GM19023 (cell line): ENCODE data around the gene TEKT3.

ENCODE experiments used
- ATAC-seq: cut with Tn5 transposase; IDR thresholded peaks from one replicate; pipeline ENCODE4 v1.9.1; 2021; ENCODE audit warnings: mild to moderate bottlenecking, moderate library complexity; ENCODE audit not compliant: unreplicated experiment

The TEKT3 gene

DNA sequence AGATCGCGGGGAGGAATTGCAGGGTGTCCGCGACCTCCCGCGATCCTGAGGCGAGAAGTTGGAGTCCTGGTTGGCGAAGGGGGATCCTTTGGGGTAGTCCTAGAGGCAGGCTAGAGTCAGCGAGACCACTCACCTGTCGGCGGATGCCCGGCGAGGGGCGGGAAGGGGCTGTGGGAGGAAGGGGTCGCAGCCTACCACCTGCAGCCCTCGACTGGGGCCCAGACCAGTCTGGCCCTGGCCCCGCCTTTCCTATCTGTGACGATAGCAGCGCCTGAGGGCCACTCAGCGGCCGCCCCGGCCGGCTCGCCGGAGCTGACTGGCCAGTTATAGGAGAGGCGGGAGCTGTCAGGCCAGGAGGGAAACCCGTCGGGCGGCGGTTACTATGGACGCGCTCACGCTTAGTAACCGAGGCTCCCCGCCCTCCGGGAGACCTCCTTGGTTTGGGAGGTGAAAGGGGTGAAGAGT is at the start of gene TEKT3:
TEKT3 (minus strand) TSS at position 213 of the 465 bp plus-strand sequence. CDS start 10,012 bp downstream, outside the sequence.
- ATAC-seq = no peak

DNA sequence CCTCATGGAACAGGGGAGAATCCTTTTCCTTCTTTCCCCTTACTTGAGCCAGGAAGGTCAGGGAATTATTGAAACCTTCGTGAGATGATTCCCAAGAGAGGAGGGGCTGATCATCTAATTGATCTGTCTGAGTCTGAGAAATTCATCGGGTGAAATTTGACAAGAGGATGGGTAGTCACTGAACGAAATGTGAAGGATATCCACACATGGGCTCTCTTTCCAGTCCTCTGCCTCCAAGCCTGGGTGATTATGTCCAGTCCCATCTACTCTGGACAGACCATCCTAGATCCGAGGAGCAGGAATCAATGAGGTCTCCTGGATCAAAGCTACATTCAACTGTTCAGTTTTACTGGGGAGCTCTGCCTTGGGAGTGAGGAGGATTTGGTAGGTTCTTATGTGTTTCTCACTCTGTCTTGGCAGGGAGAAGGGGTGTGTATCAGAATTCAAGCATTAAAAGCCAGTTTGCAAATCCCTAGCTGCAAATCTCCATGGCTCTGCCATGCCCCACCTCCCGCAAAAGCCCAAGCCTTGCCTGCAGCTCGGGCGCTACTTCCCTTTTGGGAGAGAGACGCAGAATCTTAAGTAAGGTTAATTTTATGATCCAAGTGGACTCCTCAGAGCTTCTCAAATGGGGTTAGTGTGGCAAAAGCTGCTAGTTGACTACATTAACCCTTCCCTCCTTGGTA is 47.1 kb upstream of the TEKT3 start:
- ATAC-seq = no peak

DNA sequence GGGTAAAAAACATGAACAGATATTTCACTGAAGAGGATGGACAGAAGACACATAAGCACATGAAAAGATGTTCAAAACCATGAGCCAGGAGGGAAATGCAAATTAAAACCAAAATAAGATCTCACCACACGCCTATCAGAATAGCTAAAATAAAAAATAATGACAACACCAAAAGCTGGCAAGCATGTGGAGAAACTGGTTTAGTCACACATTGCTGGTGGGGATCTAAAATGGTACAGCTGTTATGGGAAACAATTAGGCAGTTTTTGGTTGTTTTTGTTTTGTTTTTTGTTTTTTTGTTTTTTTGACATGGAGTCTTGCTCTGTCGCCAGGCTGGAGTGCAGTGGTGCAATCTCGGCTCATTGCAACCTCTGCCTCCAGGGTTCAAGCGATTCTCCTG is 44.7 kb upstream of the TEKT3 start:
- ATAC-seq = no peak

DNA sequence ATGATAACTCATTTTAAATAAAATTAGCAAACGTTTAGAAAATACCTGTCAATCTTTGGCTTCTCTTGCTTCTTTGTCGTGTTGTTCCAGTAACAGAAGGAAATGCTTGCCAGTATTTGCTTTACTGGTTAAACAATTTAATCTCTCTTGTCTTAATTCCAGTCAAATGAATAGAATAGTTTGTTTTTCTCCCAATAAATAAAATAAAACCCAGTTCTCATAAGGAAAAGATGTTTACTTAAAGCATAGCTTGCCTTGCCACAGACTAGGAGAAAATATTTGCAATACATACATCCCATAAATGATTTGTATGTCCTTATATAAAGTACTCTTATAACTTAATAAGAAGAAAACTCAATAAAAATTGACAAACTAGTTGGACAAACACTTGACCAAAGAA is 43.9 kb upstream of the TEKT3 start:
- no peak for ATAC-seq

DNA sequence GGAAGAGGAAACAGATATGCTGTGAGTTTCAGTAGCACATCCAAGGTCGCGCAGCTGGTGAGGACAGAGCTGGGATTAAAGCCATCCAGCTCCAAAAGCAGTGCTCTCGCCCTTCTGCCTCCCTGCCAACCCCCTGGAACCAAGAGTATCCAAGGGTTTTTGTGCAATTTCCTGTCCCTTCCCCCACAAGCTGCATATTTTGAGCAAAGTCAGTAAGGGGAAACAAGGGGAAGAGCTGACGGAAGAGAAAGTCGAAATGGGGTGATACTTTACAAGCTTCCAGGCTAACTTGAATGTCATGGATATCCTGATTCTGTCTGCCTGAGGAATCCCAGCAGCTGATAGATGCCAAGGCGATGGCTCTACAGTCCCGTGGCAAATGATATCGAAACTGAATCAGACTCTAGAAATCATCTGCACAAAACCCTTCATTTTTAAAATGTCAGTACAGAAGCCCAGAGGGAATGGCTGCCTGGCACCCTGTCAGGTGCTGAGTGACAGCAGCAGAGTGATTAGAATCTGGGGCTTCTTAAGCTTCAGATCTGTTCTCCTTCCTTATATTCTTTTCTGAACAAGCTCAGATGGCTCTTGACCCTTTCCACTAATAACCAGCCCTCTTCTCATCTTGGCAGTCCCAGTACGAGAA is 42.9 kb upstream of the TEKT3 start:
- ATAC-seq = no peak

DNA sequence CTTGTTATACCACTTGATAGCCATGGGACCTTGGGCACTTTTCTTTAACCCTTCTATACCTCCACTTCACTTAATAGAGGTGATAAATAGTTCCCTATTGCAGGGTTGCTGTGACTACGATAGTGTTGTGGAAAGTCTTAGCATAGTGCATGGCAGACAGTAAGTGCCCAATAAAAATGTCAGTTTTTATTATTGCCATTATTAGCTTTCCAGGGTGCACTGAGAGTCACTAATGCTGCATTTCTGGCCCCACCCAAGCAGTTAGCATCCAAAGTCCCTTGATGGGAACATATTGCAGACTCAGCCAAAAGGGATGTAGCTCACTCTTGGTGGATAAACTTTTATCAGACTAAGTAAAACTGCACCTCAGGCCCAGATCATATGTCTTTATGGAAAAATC is 41.5 kb upstream of the TEKT3 start:
- no peak for ATAC-seq

DNA sequence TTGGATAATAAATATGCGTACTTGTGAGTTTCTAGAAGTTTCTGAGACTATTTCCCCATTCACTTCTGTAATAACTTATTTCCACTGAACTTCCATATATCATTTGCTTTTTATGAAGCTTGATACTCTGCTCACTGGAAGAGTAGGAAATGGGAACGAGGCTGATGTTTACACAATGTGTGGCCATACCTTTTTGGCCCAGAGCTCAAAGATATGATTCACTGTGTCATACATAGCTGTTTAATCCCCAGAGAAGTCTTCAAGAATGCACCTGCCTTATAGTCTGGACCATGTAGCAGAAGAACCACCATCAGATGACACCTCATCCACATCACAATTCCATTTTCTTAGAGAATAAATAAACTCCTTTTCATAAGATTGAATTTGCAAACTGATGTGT is 40.3 kb upstream of the TEKT3 start:
- ATAC-seq = no peak

DNA sequence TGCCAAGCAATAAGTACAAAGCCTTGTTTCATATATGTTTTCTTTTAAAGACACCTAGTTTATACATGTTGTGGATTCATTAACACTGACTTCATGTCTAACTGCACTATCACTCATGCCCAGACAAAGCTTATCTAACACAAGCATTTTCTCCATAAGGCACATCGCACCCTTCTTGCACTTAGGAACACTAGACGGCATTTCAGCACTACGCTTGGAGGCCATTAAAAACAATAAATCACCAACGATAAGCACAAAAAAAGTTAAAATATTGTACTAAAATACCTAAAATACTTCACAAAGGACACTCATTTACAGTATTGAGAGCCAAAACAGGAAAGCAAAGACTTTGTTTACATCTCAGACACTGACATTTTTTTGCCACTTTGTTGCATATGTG is 39.0 kb upstream of the TEKT3 start:
- ATAC-seq = no peak

DNA sequence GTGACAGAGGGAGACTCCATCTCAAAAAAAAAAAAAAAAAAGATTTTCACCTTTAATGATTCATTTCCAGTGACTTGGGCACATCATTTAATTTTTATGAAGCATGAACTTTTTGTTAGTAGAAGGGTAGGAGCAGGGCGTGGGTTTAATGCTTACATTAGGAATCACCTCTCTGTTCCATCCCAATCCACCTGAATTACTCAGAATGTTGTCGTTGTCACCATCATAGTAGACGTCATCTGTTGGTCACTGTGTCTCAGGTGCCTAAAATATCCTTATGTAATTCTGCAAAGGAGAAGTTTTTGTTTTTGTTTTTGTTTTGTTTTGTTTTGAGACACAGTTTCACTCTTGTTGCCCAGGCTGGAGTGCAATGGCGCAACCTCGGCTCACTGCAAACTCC is 38.3 kb upstream of the TEKT3 start:
- ATAC-seq = no peak

DNA sequence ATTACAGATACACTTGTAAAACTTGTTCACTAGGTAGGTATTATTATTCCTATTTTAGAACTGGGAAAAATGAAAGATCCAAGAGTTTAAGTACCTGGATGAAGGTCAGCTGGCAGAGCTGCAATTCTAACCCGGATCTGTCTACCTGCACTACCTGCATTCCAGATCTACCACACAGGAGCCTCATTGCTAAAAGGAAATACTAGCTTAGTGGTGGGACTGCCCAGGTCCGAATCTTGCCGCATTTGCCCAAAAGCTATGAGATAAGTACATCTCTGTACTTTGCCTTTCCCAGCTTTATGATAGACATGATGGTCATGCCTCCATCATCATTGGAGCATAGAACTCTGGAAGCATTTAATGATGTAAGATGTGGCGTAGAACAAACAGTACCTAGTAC is 36.8 kb upstream of the TEKT3 start:
- ATAC-seq = no peak

DNA sequence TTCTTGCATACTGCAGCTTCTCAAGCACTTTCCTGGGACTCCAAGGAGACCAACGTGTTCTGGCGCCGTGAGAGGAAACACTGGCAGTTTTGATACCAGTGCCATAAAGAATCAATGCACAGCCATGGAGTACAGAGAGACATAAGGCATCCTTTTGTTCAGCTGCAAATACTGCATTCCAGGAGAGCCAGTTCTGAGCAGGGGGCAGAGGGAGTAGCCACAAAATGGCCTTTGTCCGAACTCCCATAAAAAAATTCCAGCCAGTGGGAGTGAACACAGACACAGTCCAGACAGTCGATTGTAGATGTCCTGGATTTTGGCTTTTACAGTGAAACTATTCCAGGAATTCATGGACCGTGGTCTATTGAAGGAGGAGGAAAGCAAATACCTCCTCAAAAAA is 36.2 kb upstream of the TEKT3 start:
- ATAC-seq = no peak

DNA sequence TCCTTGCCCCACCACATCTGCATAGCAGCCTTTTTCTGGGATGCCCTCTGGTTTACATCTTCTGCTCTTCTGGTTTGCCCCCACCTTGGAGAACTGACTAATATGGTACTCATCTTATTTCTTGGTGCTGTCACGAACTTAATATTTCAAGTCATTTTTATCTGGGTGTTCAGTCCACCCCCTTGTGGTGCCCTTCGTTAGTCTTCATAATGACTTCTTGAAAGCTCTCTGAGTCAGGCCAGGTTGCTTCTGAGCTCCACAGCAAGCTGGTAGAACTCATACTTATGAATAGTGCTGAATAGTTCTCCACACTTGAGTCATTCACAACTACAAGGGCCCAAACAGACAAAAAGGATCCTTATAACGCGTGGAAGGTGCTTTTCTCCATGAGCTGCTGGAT is 35.8 kb upstream of the TEKT3 start:
- no peak for ATAC-seq

DNA sequence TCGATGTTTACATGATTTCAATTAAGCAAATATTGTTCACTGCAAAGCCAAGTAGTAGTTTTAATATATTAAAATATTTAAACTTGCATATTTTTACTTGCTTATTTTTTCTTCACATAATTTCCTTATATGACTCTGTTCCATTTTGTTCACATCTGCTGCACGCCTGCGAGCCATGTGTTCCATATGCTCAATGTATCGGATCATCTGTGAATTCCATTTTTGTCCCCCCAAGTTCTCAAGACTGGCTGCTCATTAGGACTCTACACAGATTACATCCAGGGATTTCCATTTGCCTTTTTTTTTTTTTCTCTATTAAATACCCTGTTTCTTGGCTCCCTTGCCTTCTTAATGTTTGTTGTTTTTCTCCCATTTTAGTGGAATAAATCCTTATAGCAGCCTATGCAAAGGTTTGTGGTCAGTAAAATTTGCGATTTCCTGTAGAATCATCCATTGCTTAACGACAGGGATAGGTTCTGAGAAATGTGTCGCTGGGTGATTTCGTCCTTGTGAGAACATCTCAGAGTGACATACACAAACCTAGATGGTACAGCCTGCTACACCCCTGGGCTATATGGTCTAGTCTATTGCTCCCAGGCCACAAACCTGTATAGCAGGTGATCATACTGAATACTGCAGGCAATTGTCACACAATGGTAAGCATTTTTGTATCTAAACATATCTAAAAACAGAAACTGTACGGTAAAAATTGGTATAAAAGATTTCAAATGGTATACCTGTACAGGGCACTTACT is 30.2 kb upstream of the TEKT3 start:
- no peak for ATAC-seq

DNA sequence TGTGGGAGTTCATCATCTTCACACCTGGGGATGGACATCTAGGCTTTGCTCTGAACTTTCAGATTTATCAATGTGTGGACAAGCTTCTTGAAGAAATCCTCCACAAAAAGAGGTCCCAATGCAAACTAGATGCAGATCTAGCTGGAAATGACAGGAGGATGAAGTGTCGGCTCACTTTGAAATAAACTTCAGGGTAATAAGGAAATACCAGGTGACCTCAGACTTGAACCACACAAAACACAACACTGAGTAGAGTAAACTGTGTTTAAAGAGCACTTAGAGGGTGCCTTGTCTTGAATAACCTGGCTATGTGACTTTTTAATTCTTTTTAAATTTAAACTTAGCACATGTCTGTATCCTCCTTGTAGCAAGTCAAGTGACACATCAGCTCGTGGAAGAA is 27.2 kb upstream of the TEKT3 start:
- ATAC-seq = no peak

DNA sequence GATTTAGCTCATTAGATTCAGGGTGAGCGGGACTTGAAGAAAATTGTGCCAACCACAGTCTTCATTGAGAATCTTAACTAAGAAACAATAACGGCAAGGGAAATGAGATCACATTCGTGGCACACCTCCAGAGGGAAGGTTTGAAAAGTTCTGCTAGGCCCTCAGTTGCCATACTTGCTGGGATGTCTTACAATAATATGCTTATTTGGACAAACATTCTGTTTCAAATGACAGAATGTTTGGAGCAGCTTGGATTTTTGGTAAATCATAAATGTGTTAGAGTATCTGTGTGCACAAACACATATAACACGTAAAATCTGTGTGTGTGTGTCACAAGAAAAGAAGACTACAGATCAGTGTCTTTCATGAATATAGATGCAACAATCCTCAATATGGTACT is 24.6 kb upstream of the TEKT3 start:
- ATAC-seq = no peak

DNA sequence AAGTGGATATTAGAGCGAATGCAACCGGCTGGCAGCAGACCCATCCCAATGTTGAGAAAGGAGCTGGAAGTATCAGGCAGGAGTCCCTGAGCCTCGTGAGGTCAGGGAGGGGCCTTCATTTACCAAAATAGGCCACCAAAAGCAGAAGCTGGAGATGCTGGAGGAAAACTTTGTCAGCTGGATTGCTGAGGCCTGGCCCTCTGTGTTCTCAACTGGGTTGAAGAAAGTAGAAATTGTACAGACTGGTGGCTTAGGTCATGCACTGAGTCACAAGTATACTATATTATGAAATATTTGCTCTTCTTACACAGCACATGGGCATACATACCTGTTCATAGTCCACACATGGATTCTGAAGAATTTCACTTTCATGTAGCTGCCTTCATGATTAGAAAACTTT is 23.2 kb upstream of the TEKT3 start:
- no peak for ATAC-seq

DNA sequence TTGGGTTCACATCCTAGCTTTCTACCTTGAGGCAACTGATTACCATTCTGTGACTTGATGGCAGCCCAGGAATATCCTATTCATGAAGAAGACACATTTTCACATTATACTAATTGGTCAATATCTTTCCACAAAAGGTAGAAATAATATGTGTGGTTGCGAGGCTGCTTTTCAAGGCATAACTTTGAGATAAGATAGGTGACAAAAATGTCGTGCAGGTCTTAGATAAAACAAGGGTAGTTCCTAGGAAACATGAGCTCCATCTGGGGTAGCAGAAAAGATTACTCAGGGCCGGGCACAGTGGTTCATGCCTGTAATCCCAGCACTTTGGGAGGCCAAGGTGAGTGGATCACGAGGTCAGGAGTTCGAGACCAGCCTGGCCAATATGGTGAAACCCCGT is 22.3 kb upstream of the TEKT3 start:
- no peak for ATAC-seq

DNA sequence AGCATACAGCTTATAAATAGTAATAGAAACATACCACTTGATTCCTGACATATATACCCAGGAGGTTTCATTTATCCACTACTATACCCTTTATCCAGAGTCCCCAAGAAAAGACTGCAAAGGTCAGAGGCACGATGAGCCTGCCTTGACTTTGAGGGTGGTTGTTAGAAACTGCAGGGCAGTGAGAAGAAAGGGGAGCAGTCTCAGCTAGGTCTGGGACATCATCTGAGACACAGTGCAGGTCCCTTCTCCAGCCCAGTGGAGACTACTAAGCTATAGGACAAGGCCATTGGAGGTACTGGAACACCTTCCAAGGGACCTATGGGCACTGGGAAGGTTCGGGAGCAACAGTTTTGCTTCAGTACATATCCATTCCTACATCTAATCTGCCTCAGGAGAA is 20.2 kb upstream of the TEKT3 start:
- no peak for ATAC-seq

DNA sequence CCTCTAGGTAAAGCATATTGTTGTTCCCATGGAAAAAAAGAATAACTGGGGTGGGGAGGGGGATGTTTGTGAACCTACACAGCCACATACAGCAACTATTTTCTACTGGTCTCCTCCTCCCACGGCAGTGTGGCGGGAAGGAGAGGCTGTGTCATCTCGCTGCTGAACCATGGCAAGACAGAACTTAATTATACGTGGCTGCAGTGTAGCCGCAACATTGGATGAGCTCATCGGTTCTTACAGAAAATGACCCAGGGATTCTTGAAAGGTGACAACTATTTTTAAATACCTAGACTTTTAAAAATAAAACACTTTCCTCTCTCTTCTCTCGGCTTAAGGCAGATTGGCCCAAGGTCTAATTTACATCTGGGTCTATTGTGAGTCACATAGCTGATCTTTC is 19.8 kb upstream of the TEKT3 start:
- no peak for ATAC-seq

DNA sequence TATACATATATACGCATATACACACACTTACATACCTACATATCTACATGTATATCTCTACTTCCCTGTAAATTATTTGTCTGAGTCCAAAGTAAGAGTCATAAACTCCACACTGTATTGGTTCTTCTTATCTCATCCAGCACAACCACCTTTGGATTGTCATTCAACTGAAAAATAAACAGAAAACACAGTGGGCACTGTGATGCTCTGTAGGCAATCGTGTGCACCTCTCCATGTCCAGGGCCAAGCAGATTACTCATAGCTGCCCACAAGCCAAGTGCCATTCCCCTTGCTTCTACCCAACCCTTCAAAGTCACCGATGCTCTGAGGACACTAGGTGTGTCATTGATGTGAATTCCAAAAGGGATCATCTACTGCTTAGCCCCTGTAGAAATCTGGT is 12.9 kb upstream of the TEKT3 start:
- ATAC-seq = no peak

DNA sequence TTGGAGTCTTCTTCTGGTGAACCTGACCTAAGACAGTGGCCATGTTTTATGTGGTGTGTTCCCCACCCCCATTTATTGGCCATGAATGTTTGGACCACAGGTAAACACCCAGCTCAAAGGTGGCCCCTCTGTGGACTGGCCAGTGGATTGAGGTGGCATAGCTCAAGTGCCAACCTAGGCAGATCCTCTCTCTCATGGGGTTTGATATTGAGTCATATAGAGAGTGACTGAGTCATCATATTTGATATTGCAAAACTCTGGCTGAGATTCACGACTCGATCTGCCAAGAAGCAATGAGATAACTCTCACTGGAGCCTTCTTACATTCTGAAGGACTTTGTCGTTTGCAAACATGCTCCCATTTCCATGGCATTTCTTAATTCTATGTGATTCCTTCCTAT is 10.5 kb upstream of the TEKT3 start:
- ATAC-seq = no peak

DNA sequence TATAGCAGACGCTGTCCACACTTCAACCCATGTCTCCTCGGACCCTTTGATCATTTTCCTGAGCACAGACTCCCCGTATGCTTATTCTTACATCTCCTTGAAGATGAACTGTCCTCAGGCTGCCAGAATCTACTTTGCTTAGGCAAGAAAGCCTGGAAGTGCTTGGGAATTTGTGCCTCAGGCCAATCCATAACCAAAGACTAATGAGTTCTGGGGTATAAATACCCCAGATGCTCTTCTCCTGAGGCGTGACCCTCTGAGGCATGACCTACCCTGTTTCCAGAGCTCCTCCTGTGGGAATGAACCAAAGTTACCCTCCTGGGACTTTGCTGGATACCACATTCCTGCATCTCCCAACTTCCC is 10.1 kb upstream of the TEKT3 start:
- ATAC-seq = no peak
